Measurements from ENCODE around the gene LSM12.

DNA sequence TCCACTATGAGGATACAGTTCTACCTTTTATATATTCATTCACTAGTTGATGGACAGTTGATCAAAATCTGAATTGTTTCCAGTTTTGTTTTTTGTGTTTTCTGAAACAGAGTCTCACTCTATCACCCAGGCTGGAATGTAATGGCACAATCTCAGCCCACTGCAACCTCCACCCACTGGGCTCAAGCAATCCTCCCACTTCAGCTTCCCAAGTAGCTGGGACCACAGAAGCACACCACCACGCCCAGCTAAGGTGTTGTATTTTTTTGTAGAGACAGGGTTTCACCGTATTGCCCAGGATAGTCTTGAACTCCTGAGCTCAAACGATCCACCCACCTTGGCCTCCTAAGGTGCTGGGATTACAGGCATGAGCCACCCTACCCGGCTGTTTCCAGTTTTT lies 21.0 kb downstream of the LSM12 start:
- TF ChIP-seq, protein P1, sequence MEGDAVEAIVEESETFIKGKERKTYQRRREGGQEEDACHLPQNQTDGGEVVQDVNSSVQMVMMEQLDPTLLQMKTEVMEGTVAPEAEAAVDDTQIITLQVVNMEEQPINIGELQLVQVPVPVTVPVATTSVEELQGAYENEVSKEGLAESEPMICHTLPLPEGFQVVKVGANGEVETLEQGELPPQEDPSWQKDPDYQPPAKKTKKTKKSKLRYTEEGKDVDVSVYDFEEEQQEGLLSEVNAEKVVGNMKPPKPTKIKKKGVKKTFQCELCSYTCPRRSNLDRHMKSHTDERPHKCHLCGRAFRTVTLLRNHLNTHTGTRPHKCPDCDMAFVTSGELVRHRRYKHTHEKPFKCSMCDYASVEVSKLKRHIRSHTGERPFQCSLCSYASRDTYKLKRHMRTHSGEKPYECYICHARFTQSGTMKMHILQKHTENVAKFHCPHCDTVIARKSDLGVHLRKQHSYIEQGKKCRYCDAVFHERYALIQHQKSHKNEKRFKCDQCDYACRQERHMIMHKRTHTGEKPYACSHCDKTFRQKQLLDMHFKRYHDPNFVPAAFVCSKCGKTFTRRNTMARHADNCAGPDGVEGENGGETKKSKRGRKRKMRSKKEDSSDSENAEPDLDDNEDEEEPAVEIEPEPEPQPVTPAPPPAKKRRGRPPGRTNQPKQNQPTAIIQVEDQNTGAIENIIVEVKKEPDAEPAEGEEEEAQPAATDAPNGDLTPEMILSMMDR (IDR thresholded peaks at IDR 0.05) = no peak
- TF ChIP-seq POLR2AphosphoS5 (IDR thresholded peaks at IDR 0.05) = no peak

All from suprapubic skin (tissue), 3 donors.